ENCODE data around the gene CDH12. TPM values are rescaled to one million over a fixed set of nuclear protein-coding genes. Genes with fewer than 3 reads are reported as not detected.

Gene CDH12
- total RNA-seq, 1 experiment from 2014 or later = 2.3 TPM

GRCh38 chr5:21807953-21808352, 1045.2 kb downstream of the CDH12 start:
- no peak for DNase-seq
- TF ChIP-seq, protein P1, sequence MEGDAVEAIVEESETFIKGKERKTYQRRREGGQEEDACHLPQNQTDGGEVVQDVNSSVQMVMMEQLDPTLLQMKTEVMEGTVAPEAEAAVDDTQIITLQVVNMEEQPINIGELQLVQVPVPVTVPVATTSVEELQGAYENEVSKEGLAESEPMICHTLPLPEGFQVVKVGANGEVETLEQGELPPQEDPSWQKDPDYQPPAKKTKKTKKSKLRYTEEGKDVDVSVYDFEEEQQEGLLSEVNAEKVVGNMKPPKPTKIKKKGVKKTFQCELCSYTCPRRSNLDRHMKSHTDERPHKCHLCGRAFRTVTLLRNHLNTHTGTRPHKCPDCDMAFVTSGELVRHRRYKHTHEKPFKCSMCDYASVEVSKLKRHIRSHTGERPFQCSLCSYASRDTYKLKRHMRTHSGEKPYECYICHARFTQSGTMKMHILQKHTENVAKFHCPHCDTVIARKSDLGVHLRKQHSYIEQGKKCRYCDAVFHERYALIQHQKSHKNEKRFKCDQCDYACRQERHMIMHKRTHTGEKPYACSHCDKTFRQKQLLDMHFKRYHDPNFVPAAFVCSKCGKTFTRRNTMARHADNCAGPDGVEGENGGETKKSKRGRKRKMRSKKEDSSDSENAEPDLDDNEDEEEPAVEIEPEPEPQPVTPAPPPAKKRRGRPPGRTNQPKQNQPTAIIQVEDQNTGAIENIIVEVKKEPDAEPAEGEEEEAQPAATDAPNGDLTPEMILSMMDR (IDR thresholded peaks at IDR 0.05; ENCODE audit: unreplicated experiment) = no peak
- intact Hi-C loops (cut with micrococcal nuclease; ENCODE audit: unreplicated experiment) = no loop called here
- Mint-ChIP-seq H3K27ac (ENCODE audit: unreplicated experiment) (no peak overlapping the region), H3K4me1 (ENCODE audit: low read depth, unreplicated experiment) (peaks cover 22% of the 10 kb centered on the region), H3K36me3 (ENCODE audit: insufficient read depth, unreplicated experiment) (no peaks in the 10 kb centered on the region), H3K4me3 (ENCODE audit: low read depth, unreplicated experiment) (no peak overlapping the region), H3K9me3 (ENCODE audit: low read depth, unreplicated experiment) (no peaks in the 10 kb centered on the region), H3K27me3 (ENCODE audit: unreplicated experiment) (no peaks in the 10 kb centered on the region)
- CTCF ChIA-PET = no interaction called here
- no TSS peak for BruUV-seq (replicated peaks)

DNA sequence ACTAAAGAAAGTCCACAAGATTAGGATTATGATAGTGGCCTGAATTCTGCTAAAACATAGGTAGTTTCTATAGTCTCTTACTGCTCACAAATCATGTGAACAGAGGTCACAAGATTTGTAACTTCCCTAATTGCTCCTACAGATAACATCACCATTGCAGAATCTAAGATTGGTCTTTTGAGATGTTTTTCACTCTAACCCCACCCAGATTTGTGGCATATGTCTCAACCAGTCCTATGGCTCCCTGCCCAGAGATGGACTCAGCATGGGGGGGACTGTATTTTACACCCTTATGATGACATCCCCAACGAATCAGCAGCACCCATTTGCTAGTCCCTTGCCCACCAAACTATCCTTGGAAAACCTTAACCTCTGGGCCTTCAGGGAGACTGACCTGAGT, 1046.2 kb downstream of the CDH12 start:
- no peak overlapping the region for H3K4me3 Mint-ChIP-seq (ENCODE audit: low read depth, unreplicated experiment)
- H3K27ac Mint-ChIP-seq (ENCODE audit: unreplicated experiment) = no peak overlapping the region
- no peaks in the 10 kb centered on the region for H3K36me3 Mint-ChIP-seq (ENCODE audit: insufficient read depth, unreplicated experiment)
- no peaks in the 10 kb centered on the region for H3K9me3 Mint-ChIP-seq (ENCODE audit: low read depth, unreplicated experiment)
- H3K27me3 Mint-ChIP-seq (ENCODE audit: unreplicated experiment) = no peaks in the 10 kb centered on the region
- TF ChIP-seq, protein P1 (IDR thresholded peaks at IDR 0.05; ENCODE audit: unreplicated experiment) = no peak
- DNase-seq = peak; percentile 9
- BruUV-seq (replicated peaks) = no TSS peak
- intact Hi-C loops (cut with micrococcal nuclease; ENCODE audit: unreplicated experiment) = no loop called here
- peaks cover 22% of the 10 kb centered on the region for H3K4me1 Mint-ChIP-seq (ENCODE audit: low read depth, unreplicated experiment)
- CTCF ChIA-PET = no interaction called here

DNA sequence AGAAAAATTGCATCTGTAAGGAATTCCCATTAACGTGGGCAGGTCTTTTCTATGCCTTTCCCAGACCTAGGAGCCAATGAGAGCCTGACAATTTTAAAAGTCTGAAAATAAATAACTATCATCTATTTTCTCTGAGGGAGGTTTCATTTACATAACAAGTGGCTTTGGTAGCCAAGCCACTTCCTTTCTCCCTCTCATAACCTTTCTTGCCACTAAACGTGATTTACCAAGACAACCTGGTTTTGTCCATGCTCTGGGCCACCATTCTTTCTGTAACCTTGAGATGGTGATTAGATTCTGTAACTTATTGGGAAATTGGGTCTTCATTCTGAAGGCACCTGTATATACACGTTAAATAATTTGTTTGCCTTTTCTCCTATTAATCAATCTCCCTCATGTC, 1046.9 kb downstream of the CDH12 start:
- CTCF ChIA-PET = interaction anchor here (0.6 kb wide), 1 partner anchor 415 kb away, joined by 3 read pairs; no protein-coding TSS in a partner anchor
- Mint-ChIP-seq H3K4me3 (ENCODE audit: low read depth, unreplicated experiment) (no peak overlapping the region), H3K27me3 (ENCODE audit: unreplicated experiment) (no peaks in the 10 kb centered on the region), H3K27ac (ENCODE audit: unreplicated experiment) (no peak overlapping the region), H3K4me1 (ENCODE audit: low read depth, unreplicated experiment) (peaks cover 22% of the 10 kb centered on the region), H3K9me3 (ENCODE audit: low read depth, unreplicated experiment) (no peaks in the 10 kb centered on the region), H3K36me3 (ENCODE audit: insufficient read depth, unreplicated experiment) (no peaks in the 10 kb centered on the region)
- intact Hi-C loops (cut with micrococcal nuclease; ENCODE audit: unreplicated experiment) = no loop called here
- TF ChIP-seq, protein P1 (IDR thresholded peaks at IDR 0.05; ENCODE audit: unreplicated experiment) = no peak
- no TSS peak for BruUV-seq (replicated peaks)
- DNase-seq = no peak

- no peak overlapping the region for H3K4me3 Mint-ChIP-seq (ENCODE audit: low read depth, unreplicated experiment)
- no peaks in the 10 kb centered on the region for H3K9me3 Mint-ChIP-seq (ENCODE audit: low read depth, unreplicated experiment)
- DNase-seq = no peak
- TF ChIP-seq, protein P1 (IDR thresholded peaks at IDR 0.05; ENCODE audit: unreplicated experiment) = peak; percentile 78
- intact Hi-C loops (cut with micrococcal nuclease; ENCODE audit: unreplicated experiment) = loop anchor here (2.0 kb wide), 1 partner anchor 830 kb away; no protein-coding TSS in a partner anchor
- peaks cover 17% of the 10 kb centered on the region for H3K4me1 Mint-ChIP-seq (ENCODE audit: low read depth, unreplicated experiment)
- H3K27me3 Mint-ChIP-seq (ENCODE audit: unreplicated experiment) = no peaks in the 10 kb centered on the region
- no peak overlapping the region for H3K27ac Mint-ChIP-seq (ENCODE audit: unreplicated experiment)
- no TSS peak for BruUV-seq (replicated peaks)
- no peaks in the 10 kb centered on the region for H3K36me3 Mint-ChIP-seq (ENCODE audit: insufficient read depth, unreplicated experiment)
- CTCF ChIA-PET = no interaction called here
These were observed 1050.2 kb downstream of the CDH12 start for GRCh38 chr5:21802869-21803490.
